HG02981 (cell line): Measurements from ENCODE around the gene MYL11.
A peak's percentile ranks its signal among the peaks of the same experiment; 100 is the strongest.
"Not testable (repeated sequence)": the region's sequence is repeated elsewhere in the genome, so short reads cannot be mapped to it uniquely, and the experiment has no call there.

Experiments used
- ATAC-seq: cut with Tn5 transposase; IDR thresholded peaks from one replicate; pipeline ENCODE4 v1.9.1; 2021; ENCODE audit warnings: mild to moderate bottlenecking, moderate library complexity; ENCODE audit not compliant: unreplicated experiment

Gene MYL11

GRCh38 chr16:30374538-30374937, at the start of gene MYL11:
MYL11 (plus strand) TSS chr16:30374802; CDS start chr16:30374858, 56 bp downstream.
- ATAC-seq: no peak

GRCh38 chr16:30334473-30334989, 40.1 kb upstream of the MYL11 start:
- peak; percentile 87 for ATAC-seq

- ATAC-seq: peak; percentile 66
Observed at GRCh38 chr16:30335028-30335597, 39.5 kb upstream of the MYL11 start.

GRCh38 chr16:30335598-30336474, 38.8 kb upstream of the MYL11 start:
- peak; percentile 22 for ATAC-seq

- ATAC-seq: not testable (repeated sequence)
Observed at GRCh38 chr16:30337964-30338357, 36.6 kb upstream of the MYL11 start.

GRCh38 chr16:30338715-30339114, 35.9 kb upstream of the MYL11 start:
- ATAC-seq: not testable (repeated sequence)

- ATAC-seq: no peak
Observed at GRCh38 chr16:30340621-30341020, 34.0 kb upstream of the MYL11 start.

- ATAC-seq: not testable (repeated sequence)
Observed at GRCh38 chr16:30341971-30342370, 32.6 kb upstream of the MYL11 start.

GRCh38 chr16:30342751-30343490, 31.7 kb upstream of the MYL11 start:
- no peak for ATAC-seq

- not testable (repeated sequence) for ATAC-seq
Observed at GRCh38 chr16:30343491-30343820, 31.1 kb upstream of the MYL11 start.

GRCh38 chr16:30346286-30346685, 28.3 kb upstream of the MYL11 start:
- no peak for ATAC-seq

- no peak for ATAC-seq
Observed at GRCh38 chr16:30348113-30348512, 26.5 kb upstream of the MYL11 start.

GRCh38 chr16:30348929-30349328, 25.7 kb upstream of the MYL11 start:
- ATAC-seq: no peak

- ATAC-seq: no peak
Observed at GRCh38 chr16:30349675-30350074, 24.9 kb upstream of the MYL11 start.

GRCh38 chr16:30350134-30350871, 24.3 kb upstream of the MYL11 start:
- ATAC-seq: peak; percentile 55

- ATAC-seq: no peak
Observed at GRCh38 chr16:30351001-30351441, 23.6 kb upstream of the MYL11 start.

- no peak for ATAC-seq
Observed at GRCh38 chr16:30351586-30352419, 22.8 kb upstream of the MYL11 start.

- no peak for ATAC-seq
Observed at GRCh38 chr16:30352488-30353401, 21.9 kb upstream of the MYL11 start.
